ENCODE results near the gene GCLC.

Gene GCLC

DNA sequence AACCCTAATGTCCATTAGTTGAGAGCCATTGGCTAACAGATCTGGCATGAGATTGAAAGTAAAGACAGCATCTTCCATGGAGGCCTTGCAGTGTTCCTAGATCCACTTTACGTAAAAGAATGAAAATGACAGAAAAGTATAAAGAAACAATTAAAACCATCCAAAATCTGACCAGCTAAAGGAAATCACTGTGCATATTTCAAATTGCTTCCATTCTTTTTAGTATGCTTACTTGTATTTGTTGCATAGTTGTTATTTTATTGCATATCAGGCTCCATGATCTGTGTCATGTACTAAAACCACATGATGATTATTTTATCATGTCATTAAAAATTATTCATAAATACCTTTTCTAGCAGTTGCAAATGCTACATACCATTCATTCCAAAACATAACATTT lies 67.9 kb downstream of the GCLC start:
- Histone ChIP-seq H3K4me1 (ENCODE audit: control insufficient read depth, insufficient read depth, low read length) (no peaks in the 10 kb centered on the region), H3K4me3 (ENCODE audit: low read depth, low read length) (no peak overlapping the region), H3K36me3 (ENCODE audit: control insufficient read depth in 2 of 2, insufficient read depth in 1 of 2, low read length in 2 of 2) (no peaks in the 10 kb centered on the region), H3K9me3 (ENCODE audit: control insufficient read depth, insufficient read depth, low read depth, low read length) (no peaks in the 10 kb centered on the region), H3K27ac (ENCODE audit: extremely low read depth, low read depth, low read length) (no peak overlapping the region)
- TF ChIP-seq, protein P1, sequence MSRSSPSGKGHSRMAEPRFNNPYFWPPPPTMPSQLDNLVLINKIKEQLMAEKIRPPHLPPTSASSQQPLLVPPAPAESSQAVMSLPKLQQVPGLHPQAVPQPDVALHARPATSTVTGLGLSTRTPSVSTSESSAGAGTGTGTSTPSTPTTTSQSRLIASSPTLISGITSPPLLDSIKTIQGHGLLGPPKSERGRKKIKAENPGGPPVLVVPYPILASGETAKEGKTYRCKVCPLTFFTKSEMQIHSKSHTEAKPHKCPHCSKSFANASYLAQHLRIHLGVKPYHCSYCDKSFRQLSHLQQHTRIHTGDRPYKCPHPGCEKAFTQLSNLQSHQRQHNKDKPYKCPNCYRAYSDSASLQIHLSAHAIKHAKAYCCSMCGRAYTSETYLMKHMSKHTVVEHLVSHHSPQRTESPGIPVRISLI (tag by site-specific recombination; IDR thresholded peaks at IDR 0.05) = no peak
- no peak for TF ChIP-seq EGR2 (tag by site-specific recombination; IDR thresholded peaks at IDR 0.05; ENCODE audit: low read depth)
- no peak for TF ChIP-seq ZNF426 (tag by site-specific recombination; IDR thresholded peaks at IDR 0.05)
- TF ChIP-seq ZNF140 (tag by site-specific recombination; IDR thresholded peaks at IDR 0.05) = no peak
- no peak for TF ChIP-seq ZSCAN4 (tag by site-specific recombination; IDR thresholded peaks at IDR 0.05)
- no peak for TF ChIP-seq BCL11A (tag by site-specific recombination; IDR thresholded peaks at IDR 0.05; ENCODE audit: low read depth)
- TF ChIP-seq ZNF155 (tag by site-specific recombination; IDR thresholded peaks at IDR 0.05) = no peak
- no peak for TF ChIP-seq ZNF791 (tag by site-specific recombination; IDR thresholded peaks at IDR 0.05)
- no peak for TF ChIP-seq ZBTB7A (tag by site-specific recombination; IDR thresholded peaks at IDR 0.05; ENCODE audit: low read depth)
- TF ChIP-seq ZBTB8A (tag by site-specific recombination; IDR thresholded peaks at IDR 0.05) = no peak
- TF ChIP-seq ZNF350 (tag by site-specific recombination; IDR thresholded peaks at IDR 0.05) = no peak
- TF ChIP-seq, protein P2, sequence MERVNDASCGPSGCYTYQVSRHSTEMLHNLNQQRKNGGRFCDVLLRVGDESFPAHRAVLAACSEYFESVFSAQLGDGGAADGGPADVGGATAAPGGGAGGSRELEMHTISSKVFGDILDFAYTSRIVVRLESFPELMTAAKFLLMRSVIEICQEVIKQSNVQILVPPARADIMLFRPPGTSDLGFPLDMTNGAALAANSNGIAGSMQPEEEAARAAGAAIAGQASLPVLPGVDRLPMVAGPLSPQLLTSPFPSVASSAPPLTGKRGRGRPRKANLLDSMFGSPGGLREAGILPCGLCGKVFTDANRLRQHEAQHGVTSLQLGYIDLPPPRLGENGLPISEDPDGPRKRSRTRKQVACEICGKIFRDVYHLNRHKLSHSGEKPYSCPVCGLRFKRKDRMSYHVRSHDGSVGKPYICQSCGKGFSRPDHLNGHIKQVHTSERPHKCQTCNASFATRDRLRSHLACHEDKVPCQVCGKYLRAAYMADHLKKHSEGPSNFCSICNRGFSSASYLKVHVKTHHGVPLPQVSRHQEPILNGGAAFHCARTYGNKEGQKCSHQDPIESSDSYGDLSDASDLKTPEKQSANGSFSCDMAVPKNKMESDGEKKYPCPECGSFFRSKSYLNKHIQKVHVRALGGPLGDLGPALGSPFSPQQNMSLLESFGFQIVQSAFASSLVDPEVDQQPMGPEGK (tag by site-specific recombination; IDR thresholded peaks at IDR 0.05) = no peak
- no peak for TF ChIP-seq ZNF510 (tag by site-specific recombination; IDR thresholded peaks at IDR 0.05; ENCODE audit: insufficient replicate concordance)
- no peak for TF ChIP-seq ZSCAN23 (tag by site-specific recombination; IDR thresholded peaks at IDR 0.05)
- no peak for TF ChIP-seq GLI4 (tag by site-specific recombination; IDR thresholded peaks at IDR 0.05)
- TF ChIP-seq ZIC2 (tag by site-specific recombination; IDR thresholded peaks at IDR 0.05) = no peak
- ChIA-PET POLR2A (interaction anchor here (0.7 kb wide), 1 partner anchor 249 kb away, joined by 3 read pairs; no protein-coding TSS in a partner anchor), CTCF (interaction anchor here (0.5 to 2.0 kb wide), 9 partner anchors 8 to 501 kb away, joined by 3 to 7 read pairs (median 3); no protein-coding TSS in a partner anchor)

GRCh38 chr6:53474010-53474409 lies 70.9 kb downstream of the GCLC start:
- Histone ChIP-seq H3K4me1 (ENCODE audit: control insufficient read depth, insufficient read depth, low read length) (no peaks in the 10 kb centered on the region), H3K4me3 (ENCODE audit: low read depth, low read length) (no peak overlapping the region), H3K9me3 (ENCODE audit: control insufficient read depth, insufficient read depth, low read depth, low read length) (no peaks in the 10 kb centered on the region), H3K27ac (ENCODE audit: extremely low read depth, low read depth, low read length) (no peak overlapping the region), H3K36me3 (ENCODE audit: control insufficient read depth in 2 of 2, insufficient read depth in 1 of 2, low read length in 2 of 2) (no peaks in the 10 kb centered on the region)
- ChIA-PET CTCF (interaction anchor here (1.6 kb wide), 1 partner anchor 10 kb away, joined by 8 read pairs; no protein-coding TSS in a partner anchor), POLR2A (no interaction called here)
- TF ChIP-seq ZBTB7A (tag by site-specific recombination; IDR thresholded peaks at IDR 0.05; ENCODE audit: low read depth) (no peak), ATF2 (tag by site-specific recombination; IDR thresholded peaks at IDR 0.05; ENCODE audit: low read depth) (no peak), SCRT1 (tag by site-specific recombination; IDR thresholded peaks at IDR 0.05; ENCODE audit: borderline replicate concordance) (no peak), KLF10 (tag by site-specific recombination; IDR thresholded peaks at IDR 0.05) (no peak)
